ELR (cell line): ENCODE results near the gene SEMA3F.

Experiments used
- DNase-seq: peaks from one replicate; pipeline ENCODE4 v3.0.0-alpha.2; 2015; ENCODE audit warnings: low read depth

The SEMA3F gene

DNA sequence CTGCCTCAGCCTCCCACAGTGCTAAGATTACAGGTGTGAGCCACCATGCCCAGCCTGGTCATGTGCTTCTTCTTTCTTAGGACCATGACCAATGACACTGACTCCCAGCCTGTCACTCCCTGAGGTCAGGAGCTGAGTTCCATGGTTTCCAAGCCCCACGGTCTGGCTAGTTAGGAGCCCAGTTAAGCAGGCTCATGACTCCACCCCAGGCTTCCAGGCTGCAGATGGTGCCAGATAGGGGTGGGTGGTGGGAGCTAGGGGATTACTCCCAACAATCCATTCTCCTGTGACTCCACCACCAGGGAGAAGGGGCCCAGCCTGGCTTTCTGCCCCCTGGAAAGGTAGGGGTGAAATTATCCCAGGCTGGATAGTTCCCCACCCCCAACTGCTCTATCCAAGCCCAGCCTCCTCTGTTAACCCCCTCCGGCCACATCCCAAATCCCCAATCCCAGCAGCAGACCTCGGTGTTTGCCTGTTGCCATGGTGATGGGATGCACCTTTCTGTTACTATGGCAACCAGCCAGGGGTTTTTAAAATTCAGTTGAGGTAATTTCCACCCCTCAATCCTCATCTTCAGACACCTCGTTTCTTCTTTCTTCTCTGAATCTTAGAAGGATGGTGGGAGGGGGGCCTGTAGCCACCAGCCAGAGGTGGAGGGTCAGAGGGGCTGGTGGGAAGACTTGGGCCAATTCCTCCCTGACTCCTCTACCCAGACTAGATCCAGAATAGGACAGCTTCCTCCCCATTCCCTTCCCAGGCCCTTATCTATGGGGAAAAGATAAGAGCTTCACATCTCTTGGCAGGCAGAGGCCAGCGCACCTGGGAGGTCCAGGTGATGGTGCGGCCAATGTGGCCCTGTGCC, 22.5 kb upstream of the SEMA3F start:
- DNase-seq, result no peak

DNA sequence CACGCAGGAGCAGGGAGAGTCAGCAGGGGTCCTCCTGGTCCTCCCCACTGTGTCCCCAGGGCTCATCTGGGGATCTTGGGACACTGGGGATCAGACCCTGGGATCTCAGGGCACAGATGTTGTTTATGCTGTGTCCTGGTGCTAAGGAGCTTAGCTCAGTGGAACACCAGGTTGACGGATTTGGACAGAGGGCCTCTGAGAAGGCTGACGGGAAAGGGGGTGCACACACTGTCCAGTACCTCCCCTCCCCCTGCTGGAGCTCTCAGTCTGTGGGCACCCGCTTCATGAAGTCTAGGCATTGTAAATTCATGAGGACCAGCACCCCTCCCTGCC, 21.9 kb upstream of the SEMA3F start:
- DNase-seq, result no peak

DNA sequence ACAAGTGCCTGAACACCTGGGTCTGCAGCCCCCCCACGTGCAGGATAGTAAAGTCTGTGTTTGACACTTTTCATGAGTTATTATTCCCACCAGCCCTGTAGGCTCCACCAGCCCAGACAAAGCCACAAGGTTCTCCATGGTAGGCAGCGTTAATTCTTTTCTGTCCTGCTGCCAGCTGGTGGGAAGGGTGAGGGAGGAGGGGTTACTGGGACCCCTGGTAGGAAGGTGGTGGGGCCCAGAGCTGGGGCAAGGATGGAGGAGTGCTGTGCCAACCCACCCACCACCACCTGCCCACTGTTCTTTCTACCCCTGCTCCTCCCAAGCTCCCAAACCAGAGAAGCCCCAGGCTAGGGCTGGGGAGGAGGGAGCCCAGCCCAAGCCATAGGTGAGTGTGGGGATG, 20.8 kb upstream of the SEMA3F start:
- no peak for DNase-seq

DNA sequence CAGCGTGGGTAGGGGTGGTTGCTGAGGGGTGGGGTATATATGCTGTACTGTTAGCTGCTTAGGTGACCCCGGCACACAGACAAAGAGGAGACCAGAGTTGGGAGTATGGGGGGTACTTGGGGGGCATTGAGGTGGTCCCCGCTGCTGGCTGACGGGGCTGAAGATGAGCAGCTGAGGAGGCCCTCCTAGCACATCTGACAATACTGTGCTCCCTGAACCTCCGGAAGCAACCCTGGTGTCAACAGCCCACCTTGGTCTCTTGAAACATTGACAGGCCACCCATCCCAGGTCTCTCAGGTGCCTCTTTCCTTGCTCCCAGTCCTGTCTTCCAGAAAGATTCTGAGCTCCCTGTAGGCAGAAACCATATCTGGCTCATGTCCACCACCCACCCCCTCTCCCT, 19.2 kb upstream of the SEMA3F start:
- no peak for DNase-seq

DNA sequence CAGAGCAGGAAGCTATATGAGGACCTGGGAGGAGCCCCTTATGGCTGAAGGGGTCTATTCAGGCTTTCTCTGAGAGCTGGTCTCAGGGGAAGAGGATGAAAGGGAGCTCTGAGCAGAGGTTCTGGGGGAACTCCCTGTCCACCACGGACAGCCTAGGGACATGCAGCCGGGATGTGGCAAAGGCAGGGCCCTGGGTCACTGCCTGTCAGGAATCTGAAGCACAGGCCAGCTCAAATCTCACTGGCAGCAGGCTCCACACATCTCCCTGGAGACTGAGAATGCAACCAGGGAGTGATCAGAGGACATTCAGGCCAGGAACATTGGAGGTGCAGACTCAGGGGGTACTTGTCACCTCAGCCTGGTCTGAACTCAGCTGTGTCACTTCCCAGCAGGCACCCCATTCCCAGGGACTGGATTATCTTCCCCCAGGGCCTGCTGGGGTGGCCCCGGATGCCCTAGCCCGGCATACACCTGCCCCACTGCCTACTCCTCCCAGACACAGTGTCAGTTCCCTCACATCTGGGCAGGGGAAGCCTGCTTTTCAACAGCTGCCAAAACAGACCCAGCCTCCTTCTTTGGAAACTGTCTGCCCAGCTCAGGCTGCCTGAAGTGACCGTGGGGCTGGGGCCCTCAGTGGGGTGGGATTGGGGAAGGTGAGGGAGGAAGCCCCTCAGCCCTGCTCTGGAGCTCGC, 18.3 kb upstream of the SEMA3F start:
- DNase-seq, result no peak

DNA sequence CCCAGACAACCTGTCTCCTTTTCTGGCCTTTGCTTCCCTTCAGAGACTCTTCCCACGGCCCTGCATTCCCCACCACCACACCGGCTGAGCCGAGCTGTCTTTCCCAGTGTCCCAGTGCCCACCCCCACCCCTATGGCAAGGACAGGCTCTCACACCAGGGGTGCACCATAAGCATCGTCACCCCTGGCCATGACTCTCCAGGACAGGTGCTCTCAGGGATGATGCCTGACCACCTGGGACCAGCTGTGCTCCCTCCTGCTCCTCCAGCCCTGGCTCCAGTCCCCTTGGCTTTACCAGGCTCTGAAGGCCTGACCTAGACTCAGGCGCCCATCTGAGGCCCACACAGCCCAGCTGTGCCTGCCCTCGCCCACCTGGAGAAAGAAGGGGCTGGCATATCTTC, 17.6 kb upstream of the SEMA3F start:
- DNase-seq, result no peak

DNA sequence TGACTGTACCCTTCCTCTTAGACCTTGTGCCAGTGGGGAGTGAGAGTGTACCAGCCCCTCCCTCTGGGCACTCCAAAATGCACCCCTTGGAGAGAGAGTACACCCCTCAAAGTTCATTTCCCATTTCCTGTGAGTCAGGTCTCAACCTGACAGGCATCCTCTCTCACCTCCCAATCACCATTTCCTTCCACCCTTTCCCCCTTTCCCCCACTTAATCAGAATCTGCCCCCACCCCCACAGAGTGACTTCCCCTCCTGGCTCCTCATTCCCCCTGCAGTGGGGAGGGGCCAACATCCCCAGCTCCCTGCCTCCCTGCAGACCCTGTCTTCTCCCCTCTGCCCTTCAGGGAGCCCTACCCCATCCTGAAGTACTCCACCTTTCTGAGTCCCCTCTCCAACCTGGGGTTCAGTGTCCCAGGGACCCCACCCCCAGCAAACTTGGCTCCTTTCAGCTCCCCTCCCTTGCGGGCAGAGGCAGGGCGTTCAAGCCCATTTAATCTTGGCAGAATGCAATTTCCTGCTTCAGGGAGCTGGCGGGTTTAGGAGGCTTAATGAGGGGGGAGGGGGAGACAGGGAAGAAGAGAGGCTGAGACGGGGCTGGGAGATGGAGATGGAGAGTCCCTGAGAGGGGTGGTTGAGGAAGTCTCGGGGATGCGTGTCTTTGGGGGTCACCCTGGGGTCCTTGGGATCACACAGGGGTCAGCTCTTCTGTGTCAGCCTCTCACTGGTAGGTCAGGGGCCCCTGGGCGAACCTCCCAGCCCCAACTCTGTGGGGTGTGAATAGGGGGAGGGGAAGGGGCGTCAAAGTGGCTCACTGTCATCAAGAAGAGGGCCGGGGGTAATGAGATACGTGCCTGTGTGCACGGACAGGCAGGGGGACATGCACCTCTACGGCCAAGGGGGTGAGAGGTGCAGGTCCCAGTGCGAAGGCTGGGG, 16.6 kb upstream of the SEMA3F start:
- DNase-seq, result no peak

DNA sequence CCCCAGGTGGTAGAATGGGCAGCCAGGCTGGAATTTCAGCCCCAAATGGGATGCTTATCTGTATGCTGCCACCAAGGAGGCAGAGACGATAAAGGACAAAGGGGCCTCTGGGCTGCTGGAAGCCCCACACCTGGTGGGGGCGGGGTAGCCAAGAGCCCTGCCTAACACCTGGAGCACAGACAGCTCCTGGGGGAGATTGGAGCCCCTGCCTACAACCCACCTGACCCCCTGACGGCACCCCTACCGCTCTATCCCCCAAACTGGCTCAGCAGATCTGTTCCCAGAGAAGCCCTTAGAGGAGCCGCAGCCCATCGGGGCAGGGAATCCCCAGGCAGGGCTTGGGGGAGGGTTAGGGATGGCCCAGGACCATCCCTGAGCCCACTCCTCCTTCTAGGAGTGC, 15.8 kb upstream of the SEMA3F start:
- DNase-seq, result no peak

DNA sequence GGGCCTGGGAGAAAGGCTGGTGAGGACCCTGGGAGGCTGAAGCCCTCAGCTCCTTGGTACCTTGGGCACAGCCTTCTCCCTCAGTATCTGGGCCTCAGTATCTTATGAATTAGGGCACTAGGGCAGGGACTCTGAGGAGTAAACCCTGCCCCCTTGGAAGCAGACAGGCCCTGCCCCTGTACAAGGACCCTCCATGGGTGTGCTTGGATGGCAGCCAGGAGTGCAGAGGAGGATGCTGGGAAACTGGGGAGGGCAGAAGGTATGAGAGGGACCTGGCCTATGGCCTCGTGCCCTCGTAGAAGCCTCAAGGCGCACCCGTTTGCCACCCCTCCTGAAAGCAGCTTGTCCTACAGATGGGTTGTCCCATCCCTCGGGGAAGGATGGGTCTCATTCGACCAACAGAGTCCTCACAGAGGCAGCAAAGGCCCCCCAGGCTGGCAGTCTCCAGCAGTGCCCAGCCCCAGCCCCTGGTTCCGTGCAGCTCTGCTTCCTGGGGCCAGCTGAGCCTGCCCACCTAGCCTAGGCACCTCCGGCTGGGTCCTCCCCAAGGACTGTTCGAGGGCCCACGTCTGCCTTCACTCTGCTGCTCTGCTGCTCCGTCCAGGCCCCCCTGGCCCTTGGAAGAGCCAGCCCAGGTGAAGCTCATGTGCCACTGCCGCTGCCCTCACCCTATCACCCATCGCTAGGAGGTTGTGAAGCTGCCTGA, 15.3 kb upstream of the SEMA3F start:
- no peak for DNase-seq

DNA sequence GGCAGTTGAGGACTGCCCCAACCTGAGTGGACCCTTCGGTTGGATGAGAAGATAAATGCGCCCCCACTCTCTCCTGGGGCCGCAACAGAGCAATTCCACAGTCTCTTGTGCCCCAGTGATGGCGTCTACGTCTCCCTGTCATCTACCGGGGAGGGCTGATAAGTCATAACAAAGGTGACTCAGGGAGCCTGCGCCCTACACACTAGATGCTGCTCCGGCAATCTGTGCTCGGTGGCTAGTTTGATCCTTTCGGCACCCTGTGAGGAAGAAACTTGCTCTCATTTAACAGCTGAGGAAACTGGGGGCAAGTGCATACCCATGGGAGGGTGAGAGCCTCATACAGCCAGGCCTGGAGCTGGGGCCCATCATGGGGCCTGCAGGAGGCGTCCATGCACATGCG, 14.1 kb upstream of the SEMA3F start:
- no peak for DNase-seq

DNA sequence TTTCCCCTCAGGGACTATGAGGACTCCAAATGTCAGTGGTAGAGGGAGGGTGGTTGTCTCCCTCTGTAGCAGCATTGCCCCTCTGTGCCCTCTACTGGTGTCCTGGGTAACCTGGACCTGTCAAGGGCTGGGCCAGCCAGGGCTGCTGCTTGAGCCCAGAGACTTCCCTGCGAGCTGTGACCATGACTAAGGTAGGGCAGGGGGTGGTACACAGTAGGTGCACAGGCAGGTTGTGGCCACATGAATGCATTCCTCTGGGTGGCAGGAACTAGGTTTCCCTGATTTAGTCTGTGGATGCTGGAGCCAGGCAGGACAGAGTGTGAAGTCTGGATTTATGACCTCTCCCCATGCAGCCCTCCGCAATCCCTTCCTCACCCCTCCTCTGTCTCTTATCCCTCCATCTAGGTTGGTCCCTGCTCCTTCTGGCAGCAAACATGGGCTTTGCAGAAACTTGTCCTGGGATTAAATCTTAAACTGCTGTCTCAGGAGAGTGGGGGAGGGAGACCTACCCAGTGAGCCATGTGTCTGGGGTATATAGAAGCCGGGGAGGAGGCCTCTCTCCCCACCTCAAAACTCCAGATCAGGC, 8.7 kb upstream of the SEMA3F start:
- no peak for DNase-seq

DNA sequence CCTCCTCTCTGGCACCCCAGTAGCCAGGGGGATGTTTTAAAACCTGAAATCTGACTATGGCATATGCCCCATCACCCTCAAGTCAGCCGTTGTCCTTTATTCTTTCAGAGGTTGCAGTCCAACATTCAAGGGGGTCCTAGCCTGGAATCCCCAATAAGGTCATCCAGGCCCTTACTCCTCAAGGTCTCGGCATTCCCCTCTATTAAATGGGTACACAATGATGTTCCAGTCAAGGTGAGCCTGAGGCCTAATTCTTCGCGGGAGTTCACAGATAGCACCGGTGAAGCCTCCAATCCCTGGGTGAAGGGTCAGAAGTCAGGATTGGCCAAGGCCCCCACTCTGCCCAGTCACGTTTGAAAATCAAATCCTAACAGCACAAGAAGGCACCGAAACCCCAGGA, 8.1 kb upstream of the SEMA3F start:
- no peak for DNase-seq

DNA sequence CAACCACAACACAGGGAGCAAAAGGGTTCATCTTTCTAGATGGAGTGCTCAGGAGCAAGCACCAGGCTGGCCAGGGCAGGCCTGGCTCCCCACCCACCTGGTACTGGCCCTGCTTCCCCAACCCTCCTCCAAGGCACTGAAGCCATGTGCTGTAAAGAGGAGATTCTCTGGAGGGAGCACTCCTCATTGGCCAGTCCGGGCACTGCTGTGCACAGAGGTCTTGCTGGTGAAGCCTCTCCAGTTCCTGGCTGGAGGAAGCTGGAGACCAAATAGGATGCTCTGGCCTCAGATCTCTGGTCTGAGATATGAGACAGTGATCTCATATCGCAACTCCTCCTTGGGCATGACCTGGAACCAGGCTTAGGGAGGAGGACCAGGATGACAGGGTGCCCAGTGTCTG, 7.7 kb upstream of the SEMA3F start:
- DNase-seq, result no peak

DNA sequence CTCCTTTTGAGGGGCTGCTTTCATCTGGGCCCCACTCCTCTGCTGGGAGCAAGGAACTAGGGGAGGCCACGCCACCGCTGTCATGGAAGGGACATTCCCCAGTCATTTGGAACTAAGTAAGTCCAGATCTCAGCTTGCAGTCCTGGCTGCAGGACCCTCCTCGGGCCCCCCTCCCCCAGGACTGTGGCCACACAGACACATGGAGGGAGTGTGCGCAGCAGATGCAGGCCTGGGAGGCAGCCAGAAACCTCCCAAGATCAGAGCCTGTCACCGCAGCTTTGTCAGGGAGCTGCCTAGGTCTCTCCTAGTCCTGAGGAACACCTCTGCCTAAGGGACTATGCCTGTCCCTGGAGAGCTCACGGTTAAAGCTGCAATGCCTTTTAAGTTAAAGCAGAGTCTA, 7.3 kb upstream of the SEMA3F start:
- no peak for DNase-seq

DNA sequence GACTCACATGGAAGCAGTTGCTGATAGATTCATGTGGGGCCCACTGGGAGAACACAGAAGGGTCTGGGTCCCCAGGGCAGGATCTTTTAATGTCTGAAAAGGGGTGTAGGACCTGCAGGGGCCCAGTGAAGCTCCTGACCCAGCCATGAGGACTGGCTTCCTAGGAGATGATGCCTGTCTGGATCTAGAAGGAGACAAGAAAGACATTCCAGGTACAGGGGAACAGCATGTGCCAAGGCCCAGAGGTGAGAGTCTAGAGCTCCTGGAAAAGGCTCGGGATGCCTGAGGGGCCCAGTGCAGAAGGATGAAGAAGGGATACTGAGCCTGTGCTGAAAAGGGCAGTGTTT, 4.7 kb upstream of the SEMA3F start:
- no peak for DNase-seq

DNA sequence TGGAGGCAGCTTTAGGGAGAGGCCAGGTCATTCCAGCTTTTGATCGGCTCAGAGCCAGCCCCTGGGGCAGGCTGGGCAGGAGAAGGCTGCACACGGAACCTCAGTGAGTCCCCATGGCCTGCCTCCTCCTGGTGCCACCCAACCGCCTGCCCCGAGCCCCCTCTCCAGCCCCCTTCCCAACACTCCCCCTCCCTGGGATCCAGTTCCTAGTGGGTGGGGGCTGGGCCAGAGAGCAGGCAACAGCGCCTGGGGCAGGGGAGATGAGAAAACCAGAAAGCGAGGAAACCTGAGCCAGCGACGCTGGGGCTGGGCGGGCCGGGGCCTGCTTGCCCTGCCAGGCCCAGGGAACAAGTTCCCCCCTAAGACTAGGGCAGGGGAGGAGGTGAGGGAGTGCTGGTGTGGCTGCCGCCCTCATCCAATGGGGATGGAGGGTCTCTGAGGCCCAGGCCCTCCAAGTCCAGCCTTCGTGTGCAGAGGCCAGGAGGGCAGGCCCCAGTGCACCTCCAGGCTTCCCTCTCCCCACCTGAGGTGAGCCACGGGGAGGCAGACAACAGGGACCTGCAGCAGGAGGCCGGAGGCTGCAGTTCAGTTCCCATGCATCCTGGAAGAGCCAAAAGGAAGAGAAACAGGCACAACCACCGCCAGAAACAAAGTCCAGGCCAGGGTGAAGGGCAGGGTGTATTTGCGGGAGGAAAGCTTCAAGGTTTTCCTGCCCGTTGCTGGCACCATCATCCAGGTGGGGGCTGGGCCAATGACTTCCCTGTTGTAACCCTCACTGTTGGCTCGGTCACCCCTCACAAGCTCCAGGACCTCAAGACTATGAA, 4.0 kb upstream of the SEMA3F start:
- no peak for DNase-seq

DNA sequence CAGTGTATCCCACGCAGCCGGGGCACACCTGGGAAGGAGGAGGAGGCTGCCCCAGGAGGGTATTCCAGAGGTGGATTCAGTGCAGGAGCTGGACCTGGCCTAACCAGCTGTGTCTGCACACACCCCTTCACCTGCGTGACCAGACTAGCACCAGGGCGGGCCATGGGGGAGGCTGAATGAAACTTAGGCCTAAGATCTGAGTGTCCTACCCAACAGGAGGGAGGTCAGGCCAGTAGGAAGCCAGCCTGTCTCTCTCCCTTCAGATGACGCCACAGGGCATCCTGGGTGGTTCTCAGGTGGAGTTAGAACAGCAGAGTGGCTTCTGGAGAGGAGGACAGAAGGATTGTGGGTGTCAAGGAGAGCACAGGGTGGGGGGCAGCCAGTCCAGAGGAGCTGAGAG, 3.4 kb upstream of the SEMA3F start:
- no peak for DNase-seq

DNA sequence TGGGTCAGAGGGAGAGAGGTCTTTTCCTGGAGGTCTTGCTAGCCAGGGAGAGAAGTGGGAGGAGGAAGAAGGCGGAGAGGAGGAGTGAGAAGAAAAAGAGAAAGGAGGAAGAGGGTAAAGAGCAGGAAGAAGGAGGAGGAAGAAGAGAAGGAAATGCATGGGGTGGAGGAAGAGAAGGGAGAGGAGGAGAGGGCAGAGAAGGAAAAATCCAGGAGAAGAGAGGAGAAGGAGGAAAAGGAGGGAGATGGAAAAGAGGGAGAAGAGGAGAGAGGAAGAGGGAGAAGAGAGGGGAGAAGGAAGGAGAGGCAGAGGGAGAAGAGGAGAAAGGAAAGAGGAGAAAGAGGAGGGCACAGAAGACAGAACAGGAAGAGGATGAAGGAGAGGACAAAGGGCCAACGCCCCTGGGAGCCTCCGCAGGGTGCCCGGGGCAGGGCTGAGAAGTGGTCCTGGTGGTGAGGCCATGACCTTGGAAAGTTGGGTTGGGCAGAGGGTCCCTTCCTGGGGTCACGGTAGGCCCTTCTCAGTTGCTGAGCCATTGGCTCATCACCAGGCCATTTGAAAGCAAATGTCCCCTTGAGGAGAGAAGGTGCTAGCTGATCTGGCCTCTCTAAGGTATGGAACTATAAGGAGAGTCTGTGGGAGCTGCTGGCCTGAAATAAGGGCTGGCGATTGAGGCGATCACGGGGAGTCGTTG, 1.2 kb upstream of the SEMA3F start:
- no peak for DNase-seq

DNA sequence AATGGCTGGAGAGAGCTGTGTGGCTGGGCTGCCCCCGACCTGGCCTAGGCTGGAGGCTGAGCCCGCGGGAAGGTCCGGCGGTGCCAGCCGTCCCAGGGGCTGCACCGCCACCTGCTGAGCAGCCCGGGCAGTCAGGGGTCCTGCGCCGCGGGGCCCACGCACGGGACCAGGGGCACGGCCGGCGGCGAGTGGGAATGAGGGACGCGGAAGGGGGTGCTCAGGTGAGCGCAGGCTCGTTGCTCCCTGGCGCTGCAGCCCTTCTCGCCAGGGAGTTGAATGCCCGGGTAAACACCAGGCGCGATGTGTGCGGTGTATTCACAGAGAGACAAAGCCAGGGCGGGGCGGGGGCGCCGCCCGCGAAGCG, 666 bp upstream of the SEMA3F start:
- DNase-seq, result no peak

DNA sequence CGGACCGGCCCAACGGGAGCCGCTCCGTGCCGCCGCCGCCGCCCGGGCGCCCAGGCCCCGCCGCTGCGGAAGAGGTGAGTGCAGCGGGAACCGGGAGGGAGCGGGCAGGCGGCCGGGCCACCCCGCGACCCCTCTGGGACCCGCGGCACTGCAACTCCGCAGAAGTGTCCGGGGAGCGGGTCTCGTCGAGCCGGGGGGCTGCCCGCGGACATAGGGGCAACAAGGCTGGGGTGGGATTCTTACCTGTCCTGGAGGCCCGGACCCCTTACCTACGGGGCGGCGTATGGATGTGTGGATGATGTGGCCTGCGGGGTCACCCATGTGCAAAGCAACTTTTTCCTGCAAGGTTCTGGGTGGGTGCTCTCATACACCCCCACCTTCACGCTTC, 361 bp downstream of the SEMA3F start:
- DNase-seq, result no peak

DNA sequence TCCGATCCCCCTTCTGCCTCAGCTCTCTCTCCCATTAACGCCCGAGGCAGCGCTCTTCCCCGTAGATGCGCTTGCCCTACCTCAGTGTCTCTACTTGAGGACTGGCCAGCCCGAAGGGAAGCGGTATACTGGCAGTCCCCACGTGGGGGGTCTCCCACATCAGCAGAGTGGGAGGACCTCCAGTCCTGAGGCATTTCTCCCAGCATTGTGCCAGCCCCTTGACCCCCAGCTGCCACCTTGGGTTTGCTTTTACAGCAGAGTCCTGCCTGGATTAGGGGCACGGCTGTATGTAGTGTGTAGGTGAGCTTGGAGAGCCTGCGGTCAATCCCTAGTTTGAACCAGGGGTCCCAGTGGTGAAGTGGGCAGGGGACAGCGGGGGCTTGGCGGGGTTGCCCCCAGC, 767 bp downstream of the SEMA3F start:
- no peak for DNase-seq
